HG02763 (cell line): ENCODE results near the gene ACER1.
"Not testable (repeated sequence)": the region's sequence is repeated elsewhere in the genome, so short reads cannot be mapped to it uniquely, and the experiment has no call there.

Experiments
- ATAC-seq: cut with Tn5 transposase; IDR thresholded peaks from one replicate; pipeline ENCODE4 v1.9.1; 2021; ENCODE audit warnings: mild to moderate bottlenecking, moderate library complexity; ENCODE audit not compliant: unreplicated experiment

Gene ACER1

DNA sequence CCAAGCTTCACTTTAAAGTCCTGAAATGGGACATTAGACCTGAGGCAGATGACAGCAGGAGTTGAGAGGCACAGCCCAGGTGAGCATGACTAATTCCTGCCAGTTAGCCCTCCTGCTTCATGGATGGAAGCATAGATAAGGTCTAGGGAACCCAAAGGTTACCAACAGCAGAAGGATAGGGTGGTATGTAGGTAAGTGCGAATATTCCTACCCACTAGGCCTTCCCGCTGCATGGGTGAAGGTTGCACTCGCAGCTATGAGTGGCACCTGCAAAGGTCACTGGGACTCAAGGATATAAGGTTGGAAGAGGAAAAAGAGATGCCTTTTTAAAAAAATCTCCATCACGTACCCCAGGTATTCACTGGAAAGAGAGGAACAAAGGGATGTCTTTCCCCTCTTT lies 41.4 kb downstream of the ACER1 start:
- no peak for ATAC-seq

DNA sequence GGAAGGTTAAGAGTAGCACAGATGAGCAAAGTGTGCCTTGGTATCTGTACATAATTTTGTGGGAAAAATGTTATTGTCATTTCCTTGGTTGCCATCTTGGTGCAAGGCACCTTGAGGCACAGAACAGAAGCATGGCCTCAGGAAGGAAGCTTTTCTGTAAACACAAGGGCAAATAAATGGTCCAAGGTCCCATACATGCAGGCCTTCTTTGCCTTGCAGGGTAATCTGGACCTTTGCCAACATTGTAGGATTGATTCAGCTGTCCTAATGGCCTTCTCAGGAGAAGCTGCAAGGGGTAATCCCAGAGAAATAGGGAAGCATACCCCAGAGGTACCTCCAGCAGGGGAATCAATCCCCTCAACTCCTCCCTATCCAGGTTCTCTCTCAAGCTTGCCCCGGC lies 44.7 kb downstream of the ACER1 start:
- ATAC-seq: no peak

DNA sequence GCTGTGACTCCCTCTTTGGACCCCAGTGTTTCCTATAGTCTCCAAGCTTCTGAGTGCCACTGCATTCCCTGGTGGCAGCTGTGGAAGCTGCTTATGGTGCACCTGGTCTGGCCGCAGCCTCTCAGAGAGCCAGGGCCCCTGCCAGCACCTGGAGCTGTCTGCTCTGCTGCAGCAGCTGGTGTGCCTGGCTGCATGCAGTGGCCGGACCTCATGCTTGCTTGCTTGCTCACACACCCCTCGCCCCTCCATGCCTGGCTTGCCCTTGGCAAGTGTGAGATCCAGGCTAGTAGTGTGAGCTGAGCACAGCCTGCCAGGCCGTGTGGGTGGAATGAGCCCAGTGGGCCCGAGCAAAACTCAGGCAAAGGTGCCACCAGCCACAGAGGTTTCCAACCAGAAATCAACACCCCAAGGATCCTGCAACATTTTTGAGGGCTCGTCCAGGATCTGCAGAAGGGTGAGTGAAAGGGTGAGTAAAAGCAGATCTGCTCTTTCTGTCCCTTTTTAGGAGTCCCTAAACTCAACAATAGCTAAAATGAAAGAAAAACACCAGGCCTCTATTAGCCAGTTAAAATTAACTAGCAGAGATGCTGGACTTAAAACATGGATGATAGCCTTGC lies 46.0 kb downstream of the ACER1 start:
- ATAC-seq: no peak

DNA sequence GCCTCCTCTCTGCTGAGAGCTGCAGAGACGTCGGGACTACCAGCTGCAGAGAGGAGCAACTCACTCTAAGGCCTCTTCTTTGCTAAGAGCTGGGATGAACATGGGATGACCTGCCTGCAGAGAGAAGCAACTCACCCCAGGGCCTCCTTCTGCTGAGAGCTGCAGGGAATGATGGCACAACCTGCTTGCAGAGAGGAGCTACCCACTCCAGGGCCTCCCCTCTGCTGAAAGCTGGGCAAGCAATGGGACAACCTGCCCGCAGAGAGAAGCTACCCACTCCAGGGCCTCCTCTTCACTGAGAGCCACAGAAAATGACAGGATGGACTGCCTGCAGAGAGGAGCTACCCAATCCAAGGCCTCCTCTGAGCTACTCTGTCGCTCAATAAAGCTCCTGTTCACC lies 46.7 kb downstream of the ACER1 start:
- ATAC-seq: no peak

DNA sequence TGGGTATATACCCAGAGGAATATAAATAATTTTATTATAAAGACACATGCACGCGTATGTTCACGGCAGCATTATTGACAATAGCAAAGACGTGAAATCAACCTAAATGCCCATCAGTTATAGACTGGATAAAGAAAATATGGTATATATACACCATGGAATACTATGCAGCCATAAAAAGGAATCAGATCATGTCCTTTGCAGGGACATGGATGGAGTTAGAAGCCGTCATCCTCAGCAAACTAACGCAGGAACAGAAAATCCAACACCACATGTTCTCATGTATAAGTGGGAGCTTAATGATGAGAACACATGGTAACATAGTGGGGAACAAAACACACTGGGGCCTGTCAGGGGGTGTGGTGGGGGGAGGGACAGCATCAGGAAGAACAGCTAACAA lies 51.0 kb downstream of the ACER1 start:
- ATAC-seq: not testable (repeated sequence)

DNA sequence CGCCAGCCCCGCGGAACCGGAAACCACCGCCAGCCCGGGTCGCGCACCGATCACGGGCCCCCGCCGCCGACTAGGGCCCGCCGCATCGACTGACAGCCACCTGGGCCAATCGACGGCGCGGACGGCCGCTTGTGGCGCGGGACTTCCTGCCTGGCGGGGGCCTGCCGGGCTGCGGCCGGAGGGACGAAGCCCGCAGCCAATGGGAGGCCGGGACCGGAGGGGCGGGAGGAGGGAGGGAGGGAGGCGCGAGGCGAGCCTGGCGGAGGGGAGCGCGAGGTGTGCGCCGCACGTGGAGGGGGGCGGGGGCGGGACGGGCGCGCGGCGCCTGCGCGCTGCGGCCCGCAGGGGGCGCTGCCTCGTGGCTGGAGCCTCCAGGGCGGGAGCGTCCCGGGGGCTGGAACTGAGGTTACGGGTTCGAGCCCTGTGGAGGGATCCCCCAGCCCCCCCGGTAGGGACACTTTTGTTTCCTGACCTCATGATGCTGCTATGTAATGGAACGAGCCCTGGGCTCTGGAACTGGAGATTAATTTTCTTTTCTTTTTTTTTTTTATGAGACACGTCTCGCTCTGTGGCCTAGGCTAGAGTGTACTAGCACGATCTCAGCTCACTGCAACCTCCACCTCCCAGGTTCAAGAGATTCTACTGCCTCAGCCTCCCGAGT lies 53.4 kb downstream of the ACER1 start, which contains the start of gene MLLT1:
Gene MLLT1 (minus strand): TSS at position 45 of the 661 bp plus-strand sequence. CDS start 191 bp downstream, outside the sequence.
- peak; percentile 92 for ATAC-seq

DNA sequence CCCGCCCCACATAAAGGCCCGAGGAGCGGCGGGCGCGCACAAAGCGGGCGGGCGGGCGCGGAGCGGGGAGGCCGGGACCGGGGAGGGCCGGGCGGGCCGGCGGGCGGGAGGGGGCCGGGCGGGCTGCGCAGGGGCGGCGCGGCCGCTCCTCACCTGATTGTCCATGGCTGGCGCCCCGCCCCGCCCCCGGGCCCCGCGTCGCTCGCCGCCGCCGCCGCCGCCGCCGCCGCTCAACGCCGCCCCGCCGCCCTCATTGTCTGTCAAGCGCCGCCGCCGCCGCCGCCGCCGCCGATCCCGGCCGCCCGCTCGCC lies 53.8 kb downstream of the ACER1 start:
- peak; percentile 27 for ATAC-seq

DNA sequence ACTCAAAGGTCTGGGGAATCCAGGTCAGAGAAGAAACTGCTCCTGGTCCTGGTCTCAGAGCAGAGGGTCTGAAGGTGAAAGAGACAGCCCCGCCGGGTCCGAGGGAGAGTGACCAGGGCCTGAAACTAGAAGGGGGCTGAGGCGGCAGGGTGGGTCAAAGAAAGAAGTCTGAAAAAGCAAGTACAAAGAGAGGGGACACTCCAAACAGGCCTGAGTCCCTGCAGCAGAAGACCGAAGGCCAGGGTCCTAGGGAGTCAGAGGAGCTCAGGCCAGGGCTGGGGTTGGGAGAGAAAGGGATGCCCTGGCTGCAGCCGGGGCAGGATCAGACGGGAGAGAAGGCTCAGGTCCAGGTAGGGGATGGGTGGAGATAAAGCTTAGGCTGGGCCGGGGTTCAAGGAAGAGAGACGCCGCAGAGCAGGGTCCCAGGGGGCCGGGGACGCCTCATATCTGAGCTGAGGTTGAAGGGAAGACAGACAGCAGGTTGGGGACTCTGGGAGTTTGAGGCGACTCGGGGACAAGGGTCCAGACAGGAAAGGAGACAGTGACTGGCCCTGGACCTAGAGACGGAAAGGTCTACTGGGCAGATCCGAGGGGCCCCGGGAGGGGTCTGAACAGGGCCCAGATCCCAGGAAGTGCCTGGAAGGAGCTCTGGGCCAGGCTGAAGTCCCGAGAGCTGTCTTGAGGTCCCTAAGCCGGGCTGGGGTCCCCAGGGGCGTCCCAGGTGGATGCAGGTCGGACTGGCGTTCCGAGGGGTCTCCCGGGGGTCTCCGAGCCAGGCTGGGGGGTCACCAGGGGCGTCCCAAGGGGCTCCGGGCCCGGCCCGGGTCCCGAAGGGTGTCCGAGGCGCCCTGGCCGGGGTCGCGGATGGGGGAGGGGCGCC lies 54.4 kb downstream of the ACER1 start:
- ATAC-seq: no peak

DNA sequence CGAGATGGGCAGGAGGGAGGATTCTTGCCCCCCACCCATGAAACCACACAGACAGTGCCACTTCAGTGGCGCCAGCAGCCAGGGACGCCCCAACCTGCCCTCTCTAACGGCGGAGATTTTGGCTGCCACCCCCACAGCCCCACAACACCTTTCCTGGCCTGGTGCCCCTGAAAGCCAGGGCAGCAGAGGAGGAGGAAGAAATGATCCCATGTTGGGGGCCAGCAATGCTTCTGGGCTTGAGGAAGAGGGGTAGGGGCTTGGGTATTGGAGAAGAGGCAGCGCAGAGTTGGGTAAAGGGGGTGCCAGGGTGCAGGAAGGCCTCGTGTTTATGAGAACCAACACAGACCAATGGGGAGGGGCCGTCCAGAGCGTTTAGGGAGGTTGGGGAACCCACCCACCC lies 55.4 kb downstream of the ACER1 start:
- no peak for ATAC-seq

DNA sequence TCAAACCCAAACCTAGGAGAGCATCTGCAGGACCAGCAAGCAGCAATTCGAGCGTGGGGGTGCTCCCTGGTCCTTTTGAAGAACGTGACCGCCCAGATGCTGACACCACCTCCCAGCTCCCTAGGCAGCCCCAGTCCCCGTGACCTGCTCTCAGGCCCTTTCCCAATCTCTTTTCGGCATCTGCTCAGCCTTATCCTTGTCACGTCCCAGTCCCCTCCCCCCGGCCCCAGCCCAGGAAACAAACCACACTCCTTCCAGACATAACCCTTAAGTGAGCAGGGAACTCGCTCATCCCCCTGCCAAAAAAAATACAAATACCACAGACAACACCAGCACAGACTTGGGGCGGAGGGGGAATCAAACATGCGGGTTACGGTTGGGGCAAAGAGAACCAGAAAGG lies 57.0 kb downstream of the ACER1 start:
- ATAC-seq: no peak

DNA sequence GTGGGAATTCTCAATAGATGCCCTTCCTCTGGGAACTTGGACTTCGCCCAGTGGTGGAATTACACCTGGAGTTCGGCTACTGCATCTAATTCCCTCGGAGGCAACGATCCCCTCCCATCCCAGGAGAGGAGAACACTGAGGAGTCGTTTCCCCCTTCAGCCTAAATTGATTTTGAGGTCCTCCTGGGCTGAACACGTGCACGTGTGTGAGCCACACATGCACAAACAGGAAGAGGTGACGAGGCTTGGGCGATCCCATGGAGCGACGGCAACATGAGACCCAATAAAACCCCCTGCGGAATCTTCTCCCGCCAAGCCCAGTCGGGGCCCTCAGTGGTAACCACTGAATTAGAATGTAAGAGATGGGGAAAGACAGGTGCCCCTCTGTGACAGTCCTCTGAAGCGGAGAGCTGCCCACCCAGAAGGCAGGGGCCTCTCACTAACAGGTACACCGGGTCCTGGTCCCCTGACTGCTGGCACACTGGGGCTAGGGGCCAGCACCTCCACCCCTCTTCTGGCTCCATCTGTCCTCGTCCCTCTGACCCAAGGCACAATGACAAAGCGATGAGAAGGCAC lies 58.2 kb downstream of the ACER1 start:
- ATAC-seq: no peak

DNA sequence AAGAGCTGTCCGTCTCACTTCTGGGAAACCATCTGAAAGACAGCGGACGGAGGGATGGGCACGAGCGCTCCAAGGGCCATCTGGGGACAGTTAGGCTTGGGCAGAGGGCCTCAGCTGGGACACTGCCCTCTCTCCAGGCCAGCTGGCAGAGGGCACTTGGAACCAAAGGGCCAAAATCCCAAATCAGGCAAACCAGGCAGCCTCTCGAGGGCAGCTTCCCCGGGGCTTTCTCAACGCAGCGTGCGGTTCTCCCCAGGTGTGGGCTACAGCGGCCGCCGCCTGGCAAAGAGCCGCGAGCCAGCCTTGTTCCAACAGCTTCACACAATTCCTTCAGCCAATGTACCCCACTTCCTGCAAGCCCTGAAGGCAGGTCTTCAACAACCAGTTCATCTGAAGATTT lies 58.7 kb downstream of the ACER1 start:
- no peak for ATAC-seq

DNA sequence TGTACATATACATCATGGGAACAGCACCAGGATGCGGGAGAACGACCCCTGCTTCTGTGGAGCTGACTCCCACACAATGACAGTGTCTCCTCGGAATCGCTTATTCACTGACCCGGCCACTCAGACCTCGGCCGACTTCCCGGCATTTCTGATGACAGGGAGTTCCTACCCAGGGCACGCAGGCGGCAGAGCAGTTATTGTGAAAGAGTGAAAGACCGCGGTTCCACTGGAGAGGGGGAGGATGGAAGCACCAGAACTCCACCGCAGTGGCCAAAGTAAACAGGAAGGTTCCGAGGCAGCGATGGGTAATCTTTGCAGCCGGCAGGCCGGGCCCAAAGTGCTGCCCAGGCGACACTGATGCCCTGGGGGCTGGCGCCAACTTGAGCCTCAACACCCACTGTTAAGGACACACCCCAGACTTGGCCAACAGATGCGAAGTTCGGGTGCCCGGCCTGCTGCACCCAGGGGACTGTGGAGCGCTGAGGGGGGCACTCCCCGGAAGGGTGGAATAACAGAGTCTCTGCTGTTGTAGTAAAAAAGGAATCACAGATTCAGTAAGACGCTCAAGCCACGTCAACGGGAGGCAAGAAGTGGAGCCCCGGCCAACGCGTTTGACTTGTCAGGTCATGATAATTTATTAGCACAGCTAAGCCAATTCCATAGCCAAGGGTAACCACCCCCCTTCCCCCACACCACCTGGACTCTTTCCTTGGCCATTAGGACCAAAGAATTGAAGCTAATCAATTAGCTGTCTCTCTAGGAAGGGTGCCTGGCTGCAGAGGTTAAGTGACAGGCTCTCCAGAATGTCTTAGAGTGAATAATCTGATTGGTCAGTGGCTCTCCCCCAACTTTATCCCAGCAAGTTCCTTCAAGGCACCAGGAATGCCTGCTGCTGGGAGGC lies 59.5 kb downstream of the ACER1 start:
- no peak for ATAC-seq

DNA sequence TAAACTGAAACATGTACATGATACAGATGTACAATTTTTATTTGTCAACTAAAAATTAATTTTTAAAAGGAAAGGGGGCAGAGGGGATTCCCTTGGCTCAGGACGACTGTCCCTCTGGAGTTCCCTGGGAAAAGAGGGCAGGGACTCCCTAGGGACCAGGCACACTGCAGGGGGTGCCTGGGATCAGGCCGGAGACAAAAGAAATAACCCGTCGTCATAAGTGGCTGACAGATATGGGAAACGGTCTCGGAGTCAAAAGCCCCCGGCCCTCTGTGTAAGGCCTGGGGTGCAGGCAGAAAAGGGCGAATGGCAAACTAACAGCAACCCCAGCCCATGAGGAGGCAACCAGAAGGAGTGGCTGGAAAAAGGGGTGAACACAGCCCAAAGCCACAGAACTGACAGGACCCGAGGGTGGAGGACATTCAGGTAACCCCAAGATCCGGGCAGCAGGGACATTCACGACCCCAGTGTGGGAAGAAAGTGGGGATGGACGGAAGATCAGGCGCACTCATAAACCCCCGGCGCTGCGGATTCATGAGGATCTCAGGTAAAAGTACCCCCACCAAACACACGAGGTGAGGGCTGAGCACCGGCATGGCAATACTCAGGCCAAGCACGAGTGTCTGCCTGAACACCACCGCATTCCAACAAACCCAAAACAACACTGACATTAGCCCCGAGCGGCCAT lies 60.4 kb downstream of the ACER1 start:
- no peak for ATAC-seq

DNA sequence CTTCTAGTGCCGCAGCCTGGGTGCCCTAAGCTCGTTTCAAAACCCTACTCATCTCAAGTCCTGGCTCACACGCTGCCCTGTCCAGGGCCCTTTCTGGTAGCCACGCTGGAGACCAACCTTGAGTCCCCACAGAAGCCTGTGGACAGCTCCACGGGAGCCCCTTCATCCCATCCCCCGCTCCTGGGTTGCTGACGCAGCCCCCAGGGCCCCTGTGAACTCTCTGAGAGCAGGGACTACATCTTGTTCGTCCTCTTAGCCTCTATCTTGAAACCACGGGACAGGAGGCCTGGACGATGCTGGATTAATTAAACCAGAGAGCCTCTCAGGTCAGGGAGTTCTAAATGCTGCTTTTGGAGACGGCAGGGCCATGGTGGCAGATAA lies 61.0 kb downstream of the ACER1 start:
- no peak for ATAC-seq

DNA sequence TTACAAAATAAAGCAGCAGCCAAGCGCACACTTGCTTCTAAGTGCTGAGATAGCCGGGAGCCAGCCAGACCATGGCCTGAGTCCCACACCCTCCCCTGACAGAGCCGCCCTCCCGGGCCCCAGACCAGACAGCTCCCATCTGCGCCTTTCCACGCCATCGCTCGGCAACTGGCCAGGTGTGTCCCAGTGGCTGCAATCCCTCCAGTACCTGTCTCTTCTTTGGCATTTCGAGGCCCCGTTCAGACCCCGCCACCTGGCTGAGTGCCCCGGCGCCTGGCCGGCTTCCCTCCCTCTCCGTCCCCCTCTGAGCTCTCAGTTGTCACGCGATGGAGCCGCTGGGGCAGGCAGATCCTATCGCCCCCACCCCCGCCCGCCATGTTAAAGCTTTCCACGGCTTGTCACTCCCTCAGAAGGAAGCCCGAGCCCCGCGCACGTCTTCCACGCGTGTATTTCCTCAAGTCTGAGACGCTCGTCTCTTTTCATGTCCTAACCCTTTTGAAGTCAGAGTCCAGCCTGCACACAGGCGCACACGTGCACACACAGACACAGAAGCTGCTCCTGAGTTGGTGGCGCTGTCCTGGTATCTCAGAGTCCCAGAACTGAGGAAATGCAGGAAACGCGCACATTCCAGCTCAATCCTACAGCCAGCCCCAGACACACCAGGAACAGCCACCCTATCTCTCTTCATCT lies 61.5 kb downstream of the ACER1 start:
- no peak for ATAC-seq

DNA sequence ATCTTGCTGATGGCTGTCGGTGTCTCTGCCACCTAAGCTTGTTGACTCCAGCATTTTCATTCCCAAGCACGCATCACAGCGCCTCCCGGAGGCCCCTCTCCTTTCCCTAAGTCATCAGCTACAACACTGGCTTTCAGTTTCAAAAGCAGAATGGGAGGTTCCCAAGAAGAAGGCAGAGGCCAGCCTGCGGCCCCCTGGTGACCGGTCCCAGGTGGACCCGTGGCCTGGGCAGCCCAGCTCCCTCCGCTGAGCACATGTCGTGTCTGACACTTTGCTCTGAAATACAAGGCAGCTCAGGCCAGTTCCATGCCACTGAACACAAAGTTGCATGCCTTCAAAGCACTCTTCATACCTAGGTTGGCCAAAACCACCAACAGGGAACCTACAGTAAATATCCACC lies 62.2 kb downstream of the ACER1 start:
- no peak for ATAC-seq

DNA sequence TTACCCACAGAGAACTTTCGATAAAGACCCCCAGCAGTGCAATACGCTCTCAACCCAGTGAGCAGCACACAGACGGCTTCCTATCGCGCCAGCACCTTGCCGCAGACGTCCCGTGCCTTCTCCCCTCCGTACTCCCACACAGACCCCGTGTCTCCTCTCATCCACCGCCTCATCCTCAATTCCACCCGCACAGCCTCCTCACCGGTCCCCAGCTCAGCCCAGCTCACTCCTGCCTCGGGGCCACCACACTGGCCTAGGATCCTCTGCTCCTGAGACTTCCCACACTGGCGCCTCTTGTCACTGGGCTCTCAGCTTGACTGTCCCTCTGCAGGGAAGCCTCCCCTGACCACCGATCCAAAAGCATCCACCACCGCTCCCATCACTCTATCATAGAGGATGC lies 62.6 kb downstream of the ACER1 start:
- no peak for ATAC-seq

DNA sequence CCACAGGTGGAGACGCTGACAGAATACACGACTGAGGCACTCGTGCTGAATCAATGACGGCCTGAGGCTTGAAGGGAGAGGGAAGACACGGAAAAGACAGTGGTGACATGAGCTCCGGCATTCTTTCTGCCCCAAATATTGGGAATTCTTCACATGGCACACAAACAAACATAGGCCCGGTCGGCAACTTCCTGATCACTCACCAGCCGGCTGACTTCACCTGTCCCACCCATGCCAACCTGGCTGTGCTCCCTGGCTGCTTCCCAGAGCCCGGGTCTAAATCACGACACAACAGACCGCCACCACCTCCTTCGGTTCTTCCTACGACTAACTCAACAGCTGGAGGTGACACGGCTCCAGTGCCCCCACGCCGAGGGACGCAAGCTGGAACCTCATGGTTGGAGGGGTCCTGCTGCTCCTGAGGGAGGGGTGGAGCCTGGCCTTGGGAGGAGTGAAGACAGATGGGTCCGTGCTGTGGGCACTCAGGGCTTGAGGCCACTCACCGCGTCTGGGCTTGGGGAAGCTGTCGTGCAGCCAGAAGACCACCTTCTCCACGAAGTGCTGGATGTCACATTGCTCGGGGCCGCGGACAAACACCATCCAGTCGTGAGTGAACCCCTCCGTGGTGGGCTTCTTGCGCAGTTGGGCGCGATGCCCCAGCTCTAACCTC lies 63.2 kb downstream of the ACER1 start:
- no peak for ATAC-seq
